Panc1 (cell line): ENCODE data around the gene ELAVL1.

Source experiments
- POLR2AphosphoS5 ChIP-seq: IDR thresholded peaks from 2 replicates; pipeline ENCODE4 v1.6.1; 2012; ENCODE audit warnings: mild to moderate bottlenecking, low read depth, low read length, moderate library complexity
- REST ChIP-seq, 2 experiments: IDR thresholded peaks; 2 replicates each; pipeline ENCODE4 v1.6.1; 2011 to 2012; ENCODE audit warnings: low read depth in 2 of 2, control low read depth in 1 of 2, low read length in 1 of 2, mild to moderate bottlenecking in 1 of 2, moderate library complexity in 1 of 2; ENCODE audit not compliant: insufficient read depth in 1 of 2
- TF ChIP-seq, protein P1 (sequence below): fragments of 450-650 bp; IDR thresholded peaks from 2 replicates; pipeline ENCODE4 v1.5.1; 2017; ENCODE audit warnings: mild to moderate bottlenecking

DNA sequence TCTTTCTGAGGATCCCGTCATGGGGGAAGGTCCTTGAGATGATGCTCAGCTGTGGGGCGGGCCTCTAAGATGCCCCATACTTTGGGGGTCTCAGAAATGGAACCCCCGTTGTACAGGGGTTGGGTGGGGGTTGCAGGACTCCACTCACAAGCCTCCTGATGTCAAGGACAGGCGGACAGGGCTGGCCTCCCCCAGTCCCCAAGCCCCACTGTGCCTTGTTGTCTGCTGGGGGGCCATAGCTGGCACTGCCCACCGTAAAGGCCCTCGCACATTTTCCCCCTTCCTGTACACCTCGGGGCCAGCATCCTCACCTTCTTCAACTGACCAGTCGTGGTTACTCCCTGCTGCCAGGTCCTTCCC, 82.6 kb downstream of the ELAVL1 start:
- TF ChIP-seq, protein P1, sequence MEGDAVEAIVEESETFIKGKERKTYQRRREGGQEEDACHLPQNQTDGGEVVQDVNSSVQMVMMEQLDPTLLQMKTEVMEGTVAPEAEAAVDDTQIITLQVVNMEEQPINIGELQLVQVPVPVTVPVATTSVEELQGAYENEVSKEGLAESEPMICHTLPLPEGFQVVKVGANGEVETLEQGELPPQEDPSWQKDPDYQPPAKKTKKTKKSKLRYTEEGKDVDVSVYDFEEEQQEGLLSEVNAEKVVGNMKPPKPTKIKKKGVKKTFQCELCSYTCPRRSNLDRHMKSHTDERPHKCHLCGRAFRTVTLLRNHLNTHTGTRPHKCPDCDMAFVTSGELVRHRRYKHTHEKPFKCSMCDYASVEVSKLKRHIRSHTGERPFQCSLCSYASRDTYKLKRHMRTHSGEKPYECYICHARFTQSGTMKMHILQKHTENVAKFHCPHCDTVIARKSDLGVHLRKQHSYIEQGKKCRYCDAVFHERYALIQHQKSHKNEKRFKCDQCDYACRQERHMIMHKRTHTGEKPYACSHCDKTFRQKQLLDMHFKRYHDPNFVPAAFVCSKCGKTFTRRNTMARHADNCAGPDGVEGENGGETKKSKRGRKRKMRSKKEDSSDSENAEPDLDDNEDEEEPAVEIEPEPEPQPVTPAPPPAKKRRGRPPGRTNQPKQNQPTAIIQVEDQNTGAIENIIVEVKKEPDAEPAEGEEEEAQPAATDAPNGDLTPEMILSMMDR, result no peak
- TF ChIP-seq POLR2AphosphoS5, result no peak
- no peak for TF ChIP-seq REST (IDR thresholded peaks at IDR 0.05; ENCODE audit: insufficient read depth in 1 of 2, low read depth in 2 of 2, low read length in 1 of 2)
